Measurements from ENCODE around the gene SLC24A4. TPM values are rescaled to one million over a fixed set of nuclear protein-coding genes. Genes with fewer than 3 reads are reported as not detected.
A peak's percentile ranks its signal among the peaks of the same experiment; 100 is the strongest.

Gene SLC24A4
- total and polyA plus RNA-seq, 4 donors = 0.47 to 2.4 (median 1.0) TPM

DNA sequence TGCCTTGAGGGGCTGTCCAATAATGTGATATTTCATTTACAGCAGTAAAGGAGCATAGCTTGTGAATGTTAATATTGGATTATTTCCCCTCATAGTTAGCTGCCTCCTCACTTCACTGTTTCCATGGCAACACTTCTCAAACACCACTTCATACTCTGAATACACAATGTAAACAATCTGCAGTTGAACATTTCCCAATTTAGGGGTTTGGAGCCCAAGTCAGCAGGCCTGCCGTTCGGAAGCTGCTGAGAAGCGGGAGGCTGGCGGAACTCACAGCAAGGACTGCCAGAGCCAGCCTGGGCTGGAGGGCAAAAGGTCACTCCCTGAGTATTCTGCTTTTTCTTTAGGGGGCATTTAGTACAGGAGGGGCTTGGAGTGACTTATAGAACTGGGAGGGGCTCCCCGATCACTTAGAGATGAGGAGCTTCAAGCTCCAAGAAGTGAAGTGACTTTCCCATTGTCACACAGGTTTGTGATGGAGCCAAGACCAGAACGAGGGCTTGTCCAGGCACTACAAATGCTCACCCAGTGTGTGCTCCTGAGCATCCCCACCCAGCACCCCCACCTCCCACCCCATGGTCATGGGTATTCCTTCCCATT is 12.1 kb upstream of the SLC24A4 start:
- Histone ChIP-seq H3K4me1 (ENCODE audit: control insufficient read depth in 5 of 5, insufficient read depth in 5 of 5, low read length in 5 of 5) (peaks cover 0 to 28% (median 3%) of the 10 kb centered on the region in 5 donors), H3K27me3 (ENCODE audit: control insufficient read depth in 3 of 3, insufficient read depth in 3 of 3, low read length in 2 of 3) (no peaks in the 10 kb centered on the region), H3K9ac (ENCODE audit: insufficient read depth in 1 of 2, low read length in 2 of 2) (no peak overlapping the region), H3K27ac (ENCODE audit: low read depth in 1 of 2, low read length in 1 of 2) (no peak overlapping the region), H3K36me3 (ENCODE audit: control insufficient read depth in 4 of 4, insufficient read depth in 4 of 4, low read length in 4 of 4) (no peaks in the 10 kb centered on the region), H3K9me3 (ENCODE audit: control insufficient read depth in 4 of 4, insufficient read depth in 3 of 4, low read length in 3 of 4) (peaks cover 0 to 3% (median under 1%) of the 10 kb centered on the region in 4 donors), H3K4me3 (no peak overlapping the region)
- ATAC-seq (ENCODE audit: insufficient read depth, low FRiP score) = no peak
- no peak for TF ChIP-seq CTCF (IDR thresholded peaks at IDR 0.05; ENCODE audit: control extremely low read depth, extremely low read depth)
- DNase-seq = peak; percentile 81 to 95 (median 93)
- 66 to 78% methylated on average over 6 of the region's 6 CpGs for WGBS, 2 donors

GRCh38 chr14:92314182-92314581 is 8.8 kb upstream of the SLC24A4 start:
- H3K9me3 ChIP-seq (ENCODE audit: control insufficient read depth in 4 of 4, insufficient read depth in 3 of 4, low read length in 3 of 4) = peaks cover 0 to 6% (median under 1%) of the 10 kb centered on the region in 4 donors
- H3K36me3 ChIP-seq (ENCODE audit: control insufficient read depth in 4 of 4, insufficient read depth in 4 of 4, low read length in 4 of 4) = no peaks in the 10 kb centered on the region
- peak in 2 of 3 donors; percentile 37 to 73 for DNase-seq
- no peak for TF ChIP-seq CTCF (IDR thresholded peaks at IDR 0.05; ENCODE audit: control extremely low read depth, extremely low read depth)
- no peak for ATAC-seq (ENCODE audit: insufficient read depth, low FRiP score)
- 67 to 92% methylated on average over 1 of the region's 1 CpG for WGBS, 2 donors
- no peak overlapping the region for H3K4me3 ChIP-seq
- H3K27me3 ChIP-seq (ENCODE audit: control insufficient read depth in 3 of 3, insufficient read depth in 3 of 3, low read length in 2 of 3) = peaks cover 0 to 6% (median 0%) of the 10 kb centered on the region in 3 donors
- H3K9ac ChIP-seq (ENCODE audit: insufficient read depth in 1 of 2, low read length in 2 of 2) = no peak overlapping the region
- H3K4me1 ChIP-seq (ENCODE audit: control insufficient read depth in 5 of 5, insufficient read depth in 5 of 5, low read length in 5 of 5) = peaks cover 0 to 22% (median 3%) of the 10 kb centered on the region in 5 donors
- H3K27ac ChIP-seq (ENCODE audit: low read depth in 1 of 2, low read length in 1 of 2) = no peak overlapping the region

DNA sequence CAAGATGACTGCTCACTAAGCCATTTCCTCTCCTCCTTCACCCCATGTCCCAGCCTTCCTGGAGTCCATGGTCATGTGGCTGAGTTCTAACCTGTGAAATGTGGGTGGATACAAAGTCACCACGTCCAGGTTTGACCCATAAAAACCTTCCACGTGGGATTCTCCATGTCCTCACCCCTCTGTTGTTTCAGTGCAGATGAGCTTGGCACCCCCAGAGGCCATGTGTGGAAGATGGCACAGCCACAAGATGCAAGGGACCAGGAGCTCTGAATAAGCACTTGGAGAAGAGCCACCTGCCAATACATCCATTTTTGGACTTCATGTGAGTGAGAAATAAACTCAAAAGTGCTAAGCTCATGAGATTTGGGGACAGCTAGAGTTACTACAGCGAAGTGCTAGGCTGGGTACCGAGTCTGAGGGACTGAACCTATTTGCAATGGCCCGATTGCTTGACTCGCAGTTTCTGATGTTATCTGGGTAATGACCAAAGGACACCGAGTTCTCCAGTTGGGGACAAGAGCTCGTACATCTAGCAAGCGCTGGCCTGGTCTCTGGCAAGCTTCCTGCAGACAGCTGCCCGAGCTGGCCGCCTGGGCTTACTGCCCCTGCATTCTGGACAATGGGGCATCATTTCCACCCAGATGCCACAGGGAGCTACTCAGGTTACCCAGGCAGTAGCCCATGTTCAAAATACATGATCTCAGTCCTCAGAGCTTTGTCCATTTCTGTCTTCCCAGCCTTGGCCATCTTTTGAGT is 7.7 kb upstream of the SLC24A4 start:
- DNase-seq = no peak
- peaks cover 0 to 12% (median 5%) of the 10 kb centered on the region in 3 donors for H3K27me3 ChIP-seq (ENCODE audit: control insufficient read depth in 3 of 3, insufficient read depth in 3 of 3, low read length in 2 of 3)
- peaks cover 0 to 19% (median 3%) of the 10 kb centered on the region in 5 donors for H3K4me1 ChIP-seq (ENCODE audit: control insufficient read depth in 5 of 5, insufficient read depth in 5 of 5, low read length in 5 of 5)
- no peak overlapping the region for H3K4me3 ChIP-seq
- TF ChIP-seq CTCF (IDR thresholded peaks at IDR 0.05; ENCODE audit: control extremely low read depth, extremely low read depth) = no peak
- peaks cover 0 to 8% (median under 1%) of the 10 kb centered on the region in 4 donors for H3K9me3 ChIP-seq (ENCODE audit: control insufficient read depth in 4 of 4, insufficient read depth in 3 of 4, low read length in 3 of 4)
- no peaks in the 10 kb centered on the region for H3K36me3 ChIP-seq (ENCODE audit: control insufficient read depth in 4 of 4, insufficient read depth in 4 of 4, low read length in 4 of 4)
- no peak overlapping the region for H3K27ac ChIP-seq (ENCODE audit: low read depth in 1 of 2, low read length in 1 of 2)
- 87 to 89% methylated on average over 11 of the region's 11 CpGs for WGBS, 2 donors
- ATAC-seq (ENCODE audit: insufficient read depth, low FRiP score) = no peak
- no peak overlapping the region for H3K9ac ChIP-seq (ENCODE audit: insufficient read depth in 1 of 2, low read length in 2 of 2)

Measured in lung (tissue), 12 donors.